Ectodermal cell (in vitro differentiated cells): Measurements from ENCODE around the gene PTGES. TPM values are rescaled to one million over a fixed set of nuclear protein-coding genes. Genes with fewer than 3 reads are reported as not detected.
A peak's percentile ranks its signal among the peaks of the same experiment; 100 is the strongest.
"Not testable (repeated sequence)": the region's sequence is repeated elsewhere in the genome, so short reads cannot be mapped to it uniquely, and the experiment has no call there.

ENCODE experiments used
- H3K27ac ChIP-seq: 2 replicates; pipeline ENCODE4 v1.7.0; 2013; ENCODE audit warnings: mild to moderate bottlenecking, low read depth, low read length; ENCODE audit not compliant: insufficient read depth, poor library complexity, severe bottlenecking
- H3K27me3 ChIP-seq: 2 replicates; pipeline ENCODE4 v1.7.0; 2013; ENCODE audit warnings: mild to moderate bottlenecking, low read length; ENCODE audit not compliant: insufficient read depth, control insufficient read depth, poor library complexity, severe bottlenecking
- H3K36me3 ChIP-seq: one replicate; pipeline ENCODE4 v1.7.0; 2013; ENCODE audit warnings: low read length; ENCODE audit not compliant: control insufficient read depth, insufficient read depth
- H3K4me1 ChIP-seq: one replicate; pipeline ENCODE4 v1.7.0; 2013; ENCODE audit warnings: low read length; ENCODE audit not compliant: control insufficient read depth, insufficient read depth
- H3K4me3 ChIP-seq: 2 replicates; pipeline ENCODE4 v1.7.0; 2013; ENCODE audit warnings: low read depth, low read length, control low read depth; ENCODE audit not compliant: insufficient read depth
- H3K9me3 ChIP-seq: 2 replicates; pipeline ENCODE4 v1.7.0; 2013; ENCODE audit warnings: mild to moderate bottlenecking, low read length, moderate library complexity; ENCODE audit not compliant: control insufficient read depth
- WGBS, 2 experiments: methylation state at CpG; one replicate each; pipeline ENCODE4 v1.1.7; 2013; ENCODE audit warnings: missing lambda C conversion rate in 2 of 2; 5-methylcytosine and 5-hydroxymethylcytosine counted together
- polyA plus RNA-seq, 4 experiments: library from polyadenylated mRNA; stranded (reverse); fragments of 50-300 nt; gene quantifications; one replicate each; pipeline ENCODE4 v1.2.3, GENCODE V29; 2013

PTGES gene, protein sequence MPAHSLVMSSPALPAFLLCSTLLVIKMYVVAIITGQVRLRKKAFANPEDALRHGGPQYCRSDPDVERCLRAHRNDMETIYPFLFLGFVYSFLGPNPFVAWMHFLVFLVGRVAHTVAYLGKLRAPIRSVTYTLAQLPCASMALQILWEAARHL
- 3.4 TPM for polyA plus RNA-seq (2013, experiment 1 of 4)
- polyA plus RNA-seq (2013, experiment 2 of 4): 3.5 TPM
- polyA plus RNA-seq (2013, experiment 3 of 4): 4.1 TPM
- 4.5 TPM for polyA plus RNA-seq (2013, experiment 4 of 4)

DNA sequence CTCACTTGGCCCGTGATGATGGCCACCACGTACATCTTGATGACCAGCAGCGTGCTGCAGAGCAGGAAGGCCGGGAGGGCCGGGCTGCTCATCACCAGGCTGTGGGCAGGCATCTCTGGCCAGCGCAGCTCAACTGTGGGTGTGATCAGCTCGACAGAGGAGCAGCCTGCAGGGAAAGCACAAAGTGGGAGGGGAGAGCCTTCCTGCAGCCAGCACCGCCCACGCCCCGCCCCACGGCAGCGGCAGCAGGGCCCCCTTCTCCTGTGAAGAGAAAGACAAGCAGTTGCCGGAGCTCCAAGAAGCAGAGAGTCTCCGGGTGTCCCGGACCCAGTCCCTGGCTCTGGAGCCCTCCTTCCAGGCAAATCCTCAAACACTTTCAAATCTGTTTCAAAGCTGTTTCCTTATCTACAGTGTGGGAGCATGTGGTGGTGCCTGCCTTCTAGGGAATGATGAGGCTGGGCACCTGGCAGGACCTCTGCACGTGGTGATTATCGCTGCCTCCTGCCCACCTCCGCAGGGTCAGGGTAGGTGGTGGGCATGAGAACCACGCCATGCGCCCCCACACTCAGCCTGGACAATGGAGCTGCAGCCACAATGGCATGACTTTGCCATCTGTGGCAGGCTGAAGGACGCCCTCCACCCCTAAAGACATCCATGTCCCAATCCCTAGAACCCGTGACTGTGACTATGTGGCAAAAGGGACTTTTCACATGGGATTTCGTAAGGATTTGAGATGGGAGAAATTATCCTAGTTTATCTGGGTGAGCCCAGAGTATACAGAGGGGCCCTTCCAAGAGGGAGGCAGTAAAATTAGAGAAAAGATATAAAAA is at the start of gene PTGES:
TSS of gene PTGES (minus strand) at position 143 of the 830 bp plus-strand sequence. CDS start at position 113, 30 bp downstream.
- 40 to 42% methylated on average over 23 of the region's 23 CpGs for WGBS, 2 experiments
- Histone ChIP-seq H3K27me3 (peaks cover 3% of the 10 kb centered on the region), H3K4me1 (peaks cover 15% of the 10 kb centered on the region), H3K4me3 (peak within 1 kb of the TSS; percentile 18), H3K36me3 (no peaks in the 10 kb centered on the region), H3K27ac (no peak within 1 kb of the TSS), H3K9me3 (no peaks in the 10 kb centered on the region)

DNA sequence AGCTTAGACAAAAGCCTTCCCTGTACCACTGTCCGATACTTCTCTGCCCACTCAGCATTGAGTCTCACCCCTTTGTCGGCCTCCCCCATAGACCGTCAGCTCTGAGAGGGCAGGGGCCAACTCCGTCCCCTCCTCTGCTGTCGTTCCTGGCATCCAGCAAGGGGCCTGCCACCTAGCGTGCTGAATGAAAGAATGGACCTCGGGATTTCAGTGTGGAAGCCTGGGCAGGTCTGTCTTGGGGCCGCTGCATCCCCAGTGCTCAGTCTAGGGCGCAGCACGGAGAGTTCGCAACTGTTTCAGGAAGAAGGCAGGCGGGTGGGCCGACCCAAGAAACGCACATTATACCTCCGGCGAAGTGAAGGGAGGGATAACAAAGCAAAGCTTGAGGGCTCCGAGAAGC is 48.7 kb upstream of the PTGES start:
- Histone ChIP-seq H3K4me3 (no peak overlapping the region), H3K4me1 (peaks cover 7% of the 10 kb centered on the region), H3K27me3 (no peaks in the 10 kb centered on the region), H3K9me3 (no peaks in the 10 kb centered on the region), H3K27ac (no peak overlapping the region), H3K36me3 (no peaks in the 10 kb centered on the region)
- WGBS, 2 experiments: 84% methylated on average over 17 of the region's 17 CpGs

DNA sequence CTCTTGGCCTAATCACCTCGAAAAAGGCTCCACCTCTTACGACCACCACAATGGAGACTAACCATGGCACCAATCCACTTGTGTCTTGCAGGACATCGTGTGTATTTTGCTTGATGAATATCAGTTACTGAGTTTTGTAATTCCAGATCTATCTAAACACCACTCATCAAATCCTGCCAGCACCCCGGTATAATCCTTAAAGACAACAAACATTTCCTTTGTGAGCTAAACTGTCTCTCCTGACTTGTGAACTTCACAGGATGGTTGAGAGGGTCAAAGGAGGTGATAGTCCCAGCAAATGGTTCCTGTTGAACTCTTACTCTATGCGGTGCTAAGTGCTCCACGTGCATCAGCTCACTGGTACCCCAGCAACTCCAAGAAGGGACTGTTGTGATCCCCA is 46.1 kb upstream of the PTGES start:
- 81 to 84% methylated on average over 6 of the region's 6 CpGs for WGBS, 2 experiments
- Histone ChIP-seq H3K4me1 (peaks cover 2% of the 10 kb centered on the region), H3K27me3 (no peaks in the 10 kb centered on the region), H3K36me3 (no peaks in the 10 kb centered on the region), H3K27ac (no peak overlapping the region), H3K4me3 (no peak overlapping the region), H3K9me3 (no peaks in the 10 kb centered on the region)

DNA sequence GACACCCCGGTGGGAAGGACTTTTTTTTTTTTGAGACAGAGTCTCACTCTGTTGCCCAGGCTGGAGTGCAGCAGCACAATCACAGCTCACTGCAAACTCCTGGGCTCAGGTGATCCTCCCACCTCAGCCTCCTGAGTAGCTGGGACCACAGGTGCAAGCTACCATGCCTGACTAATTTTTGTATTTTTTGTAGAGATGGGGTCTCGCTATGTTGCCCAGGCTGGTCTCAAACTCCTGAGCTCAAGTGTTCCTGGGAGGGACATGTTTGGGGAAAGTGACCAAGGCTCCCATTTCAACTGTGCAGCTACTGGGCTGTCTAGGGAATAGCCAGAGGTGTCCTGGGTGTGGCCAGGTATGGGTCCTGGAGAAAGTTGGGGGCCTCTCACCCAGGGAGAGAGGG is 43.2 kb upstream of the PTGES start:
- WGBS, 2 experiments: 78 to 89% methylated on average over 2 of the region's 2 CpGs
- H3K4me3 ChIP-seq, H3K36me3 ChIP-seq, H3K4me1 ChIP-seq, H3K27me3 ChIP-seq, H3K9me3 ChIP-seq, H3K27ac ChIP-seq: not testable (repeated sequence)

DNA sequence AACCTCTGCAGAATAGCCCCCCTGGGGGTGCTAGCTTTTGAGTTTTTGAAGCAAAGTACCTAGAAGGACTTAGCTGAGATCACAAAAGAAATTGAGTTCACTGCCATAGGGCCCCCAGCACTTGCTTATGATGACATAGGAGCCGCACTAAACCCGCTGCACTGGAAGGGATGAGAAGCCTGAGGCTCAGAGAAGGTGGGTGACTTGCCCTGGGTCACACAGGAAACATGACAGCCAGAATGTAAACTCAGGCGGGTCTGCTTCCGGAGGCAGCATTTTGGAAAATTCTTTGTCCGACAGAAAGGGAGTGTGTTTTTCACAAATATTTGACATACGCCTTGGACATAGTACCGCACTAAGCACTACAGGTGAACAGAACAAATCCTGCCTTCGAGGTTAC is 41.7 kb upstream of the PTGES start:
- H3K9me3 ChIP-seq: no peaks in the 10 kb centered on the region
- WGBS, 2 experiments: 91 to 92% methylated on average over 8 of the region's 8 CpGs
- H3K4me1 ChIP-seq: no peaks in the 10 kb centered on the region
- H3K27me3 ChIP-seq: no peaks in the 10 kb centered on the region
- no peak overlapping the region for H3K4me3 ChIP-seq
- H3K36me3 ChIP-seq: no peaks in the 10 kb centered on the region
- H3K27ac ChIP-seq: no peak overlapping the region

DNA sequence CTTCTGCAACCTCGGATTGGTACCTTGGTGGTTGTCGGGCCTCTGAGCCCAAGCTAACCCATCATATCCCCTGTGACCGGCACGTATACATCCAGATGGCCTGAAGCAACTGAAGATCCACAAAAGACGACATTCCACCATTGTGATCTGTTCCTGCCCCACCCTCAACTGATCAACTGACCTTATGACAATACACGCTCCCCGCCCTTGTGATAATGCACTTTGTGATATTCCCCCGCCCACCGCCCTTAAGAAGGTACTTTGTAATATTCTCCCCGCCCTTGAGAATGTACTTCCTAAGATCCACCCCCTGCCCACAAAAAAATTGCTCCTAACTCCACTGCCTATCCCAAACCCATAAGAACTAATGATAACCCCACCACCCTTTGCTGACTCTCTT is 33.6 kb upstream of the PTGES start:
- H3K27me3 ChIP-seq: peaks cover 7% of the 10 kb centered on the region
- no peak overlapping the region for H3K27ac ChIP-seq
- no peaks in the 10 kb centered on the region for H3K36me3 ChIP-seq
- no peak overlapping the region for H3K4me3 ChIP-seq
- WGBS, 2 experiments: 87 to 89% methylated on average over 10 of the region's 10 CpGs
- H3K4me1 ChIP-seq: no peaks in the 10 kb centered on the region
- no peaks in the 10 kb centered on the region for H3K9me3 ChIP-seq

DNA sequence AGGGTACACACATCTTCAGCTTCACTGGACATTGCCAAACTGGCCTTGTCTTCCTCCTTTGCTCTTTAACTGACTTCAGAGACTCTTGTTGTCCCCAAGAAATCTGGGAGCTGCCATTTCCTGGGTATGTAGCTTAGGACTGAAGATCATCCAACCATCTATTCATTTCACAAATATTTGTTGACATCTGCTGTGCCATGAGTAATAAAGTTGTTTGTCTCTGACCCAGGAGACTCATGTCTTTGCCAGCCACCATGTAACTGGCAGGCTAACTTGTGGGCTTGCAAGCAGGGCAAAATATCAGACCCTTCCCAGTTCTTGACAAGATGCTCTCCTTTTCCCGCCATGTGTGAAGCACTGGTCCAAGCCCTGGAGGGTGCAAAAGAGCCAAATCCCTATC is 33.0 kb upstream of the PTGES start:
- Histone ChIP-seq H3K4me3 (no peak overlapping the region), H3K27ac (no peak overlapping the region), H3K36me3 (no peaks in the 10 kb centered on the region), H3K27me3 (peaks cover 7% of the 10 kb centered on the region), H3K4me1 (no peaks in the 10 kb centered on the region), H3K9me3 (no peaks in the 10 kb centered on the region)
- 63 to 100% methylated on average over 1 of the region's 1 CpG for WGBS, 2 experiments

DNA sequence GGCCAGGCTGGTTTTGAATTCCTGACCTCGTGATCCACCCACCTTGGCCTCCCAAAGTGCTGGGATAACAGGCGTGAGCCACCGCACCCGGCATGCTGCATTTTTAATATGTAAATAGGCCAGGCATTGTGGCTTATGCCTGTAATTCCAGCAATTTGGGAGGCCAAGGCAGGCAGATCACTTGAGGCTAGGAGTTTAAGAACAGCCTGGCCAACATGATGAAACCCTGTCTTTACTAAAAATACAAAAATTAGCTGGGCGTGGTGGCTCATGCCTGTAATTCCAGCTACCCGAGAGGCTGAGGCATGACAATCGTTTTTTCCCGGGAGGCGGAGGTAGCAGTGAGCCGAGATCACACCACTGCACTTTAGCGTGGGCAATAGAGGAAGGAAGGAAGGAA is 32.1 kb upstream of the PTGES start:
- not testable (repeated sequence) for H3K27me3 ChIP-seq, H3K36me3 ChIP-seq, H3K4me3 ChIP-seq, H3K27ac ChIP-seq, H3K4me1 ChIP-seq, H3K9me3 ChIP-seq
- WGBS, 2 experiments: 82% methylated on average over 11 of the region's 11 CpGs

DNA sequence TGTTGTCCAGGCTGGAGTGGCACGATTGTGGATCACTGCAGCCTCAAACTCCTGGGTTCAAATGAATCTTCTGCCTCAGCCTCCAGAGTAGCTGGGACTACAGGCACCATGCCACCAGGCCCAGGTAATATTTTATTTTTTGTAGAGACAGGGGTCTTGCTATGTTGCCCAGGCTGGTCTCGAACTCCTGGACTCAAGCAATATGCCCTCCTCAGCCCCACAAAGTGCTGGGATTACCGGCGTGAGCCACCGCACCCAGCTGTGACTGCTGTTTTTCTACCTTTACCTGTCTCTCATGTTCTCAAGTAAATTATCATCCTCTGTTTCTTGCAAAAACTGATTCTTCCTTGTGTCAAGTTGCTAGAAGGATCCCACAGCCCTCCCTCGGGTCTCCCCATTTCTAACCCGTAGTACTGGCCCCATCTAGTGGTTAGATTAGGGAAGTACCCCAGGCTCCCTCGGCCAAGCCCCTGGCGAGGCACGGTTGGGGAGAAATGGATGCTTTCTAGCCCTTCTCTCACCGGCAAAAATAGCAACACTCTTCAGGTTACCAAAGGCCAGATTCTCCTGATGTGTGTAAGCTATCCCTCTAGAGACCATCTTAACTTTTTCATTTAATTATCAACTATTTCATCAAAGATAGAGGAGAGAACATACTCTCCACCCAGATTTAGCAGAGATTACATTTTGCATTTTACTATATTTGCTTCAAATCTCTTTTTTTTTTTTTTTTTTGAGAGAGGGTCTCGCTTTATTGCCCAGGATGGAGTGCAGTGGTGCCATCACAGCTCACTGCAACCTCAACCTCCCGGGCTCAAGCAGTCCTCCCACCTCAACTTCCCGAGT is 30.9 kb upstream of the PTGES start:
- 45 to 46% methylated on average over 14 of the region's 14 CpGs for WGBS, 2 experiments
- no peak overlapping the region for H3K4me3 ChIP-seq
- H3K27me3 ChIP-seq: peaks cover 7% of the 10 kb centered on the region
- no peaks in the 10 kb centered on the region for H3K9me3 ChIP-seq
- no peaks in the 10 kb centered on the region for H3K4me1 ChIP-seq
- no peak overlapping the region for H3K27ac ChIP-seq
- H3K36me3 ChIP-seq: no peaks in the 10 kb centered on the region

DNA sequence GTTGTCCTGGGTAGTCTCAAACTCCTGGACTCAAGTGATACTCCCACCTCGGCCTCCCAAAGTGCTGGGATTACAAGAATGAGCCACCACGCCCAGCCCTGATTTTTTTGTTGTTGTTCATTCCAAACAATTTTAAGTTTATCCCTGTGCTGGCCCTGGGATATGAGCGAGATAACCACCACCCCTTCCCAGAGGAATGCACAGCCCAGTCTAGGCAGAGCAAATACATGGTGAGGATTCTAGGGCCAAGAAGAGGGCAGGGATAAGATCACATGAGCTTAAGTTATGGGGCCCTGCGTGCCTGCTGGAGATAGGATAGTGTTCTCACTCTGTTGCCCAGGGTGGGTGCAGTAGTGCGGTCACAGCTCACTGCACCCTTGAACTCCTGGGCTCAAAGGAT is 29.1 kb upstream of the PTGES start:
- Histone ChIP-seq H3K27me3 (peaks cover 2% of the 10 kb centered on the region), H3K4me1 (peaks cover 4% of the 10 kb centered on the region), H3K9me3 (no peaks in the 10 kb centered on the region), H3K36me3 (no peaks in the 10 kb centered on the region), H3K27ac (no peak overlapping the region), H3K4me3 (no peak overlapping the region)
- 91 to 92% methylated on average over 5 of the region's 5 CpGs for whole genome bisulfite sequencing, 2 experiments
